HAP-1 (cell line): ENCODE data around the gene NUDT3.
"Not testable (repeated sequence)": the region's sequence is repeated elsewhere in the genome, so short reads cannot be mapped to it uniquely, and the experiment has no call there.

Source experiments
- DNase-seq, 2 experiments: peaks; one replicate each; pipeline ENCODE4 v3.0.0-alpha.2; 2016 to 2020; ENCODE audit warnings: low spot score in 2 of 2
- H3K27me3 ChIP-seq: fragments of 250-450 bp; sonication (Bioruptor Pico); 2 replicates; pipeline ENCODE4 v1.5.1; 2020; ENCODE audit warnings: low read depth, mild to moderate bottlenecking, moderate library complexity
- H3K36me3 ChIP-seq: fragments of 250-450 bp; sonication (Bioruptor Pico); replicated peaks from 2 replicates; pipeline ENCODE4 v1.5.1; 2020; ENCODE audit warnings: mild to moderate bottlenecking
- H3K4me1 ChIP-seq: fragments of 250-450 bp; sonication (Bioruptor Pico); 2 replicates; pipeline ENCODE4 v1.5.1; 2020; ENCODE audit warnings: mild to moderate bottlenecking
- H3K4me3 ChIP-seq: fragments of 250-450 bp; sonication (Bioruptor Pico); 2 replicates; pipeline ENCODE4 v1.5.1; 2020; ENCODE audit warnings: mild to moderate bottlenecking, moderate library complexity
- H3K9me3 ChIP-seq: fragments of 250-450 bp; sonication (Bioruptor Pico); 2 replicates; pipeline ENCODE4 v1.5.1; 2020; ENCODE audit warnings: mild to moderate bottlenecking, moderate library complexity
- in situ Hi-C: fragments of 300-500 bp; cut with MboI; formaldehyde crosslinking; loops from 3 replicates; pipeline ENCODE4 v1.14.3; 2020; ENCODE audit warnings: low sequenced_read_pairs, inconsistent platforms, mixed read lengths

Gene NUDT3

GRCh38 chr6:34416877-34417371, 24.5 kb upstream of the NUDT3 start:
- peaks cover 73% of the 10 kb centered on the region for H3K36me3 ChIP-seq
- H3K4me3 ChIP-seq = no peak overlapping the region
- no peak for DNase-seq
- H3K9me3 ChIP-seq = no peaks in the 10 kb centered on the region
- H3K4me1 ChIP-seq = peaks cover 6% of the 10 kb centered on the region
- no peaks in the 10 kb centered on the region for H3K27me3 ChIP-seq
- in situ Hi-C loops = loop anchor here (5.0 kb wide), 1 partner anchor 170 kb away; the partner anchor contains the start of gene SMIM29

DNA sequence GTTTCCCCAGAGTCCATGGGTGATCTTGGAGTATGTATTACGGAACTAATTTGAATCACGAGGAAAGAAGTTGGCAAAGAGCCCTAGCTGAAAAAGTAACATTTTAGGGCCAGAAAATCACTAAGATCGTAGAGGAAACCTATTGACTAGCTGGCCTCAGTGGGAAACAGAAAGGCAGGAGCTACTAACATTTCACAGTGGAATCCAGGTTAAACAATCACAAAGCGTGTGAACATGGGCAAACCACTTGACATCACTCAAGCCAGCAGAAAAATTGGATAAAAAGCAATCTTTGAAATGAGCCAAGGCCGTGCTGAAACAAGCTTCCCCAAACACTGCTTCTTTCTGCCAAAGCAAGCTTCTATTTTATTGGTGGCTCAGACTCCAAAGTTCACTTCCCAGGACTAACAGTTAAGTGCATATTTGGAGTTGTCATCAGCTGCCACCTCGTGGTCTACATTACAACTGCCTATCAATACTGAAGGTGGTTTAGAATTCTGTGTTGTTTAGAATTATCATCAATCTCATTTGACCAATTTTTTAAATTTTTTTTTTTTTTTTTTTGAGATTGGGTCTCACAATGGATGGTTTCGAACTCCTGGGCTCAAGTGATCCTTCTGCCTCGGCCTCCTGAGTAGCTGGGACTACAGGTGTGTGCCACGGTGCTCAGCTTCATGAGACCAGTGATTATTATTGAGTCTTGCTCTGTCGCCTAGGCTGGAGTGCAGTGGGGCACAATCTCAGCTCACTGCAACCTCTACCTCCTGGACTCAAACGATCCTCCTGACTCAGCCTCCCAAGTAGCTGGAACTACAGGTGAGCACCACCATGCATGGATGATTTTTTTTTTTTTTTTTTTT, 22.8 kb upstream of the NUDT3 start:
- H3K36me3 ChIP-seq = peaks cover 59% of the 10 kb centered on the region

DNA sequence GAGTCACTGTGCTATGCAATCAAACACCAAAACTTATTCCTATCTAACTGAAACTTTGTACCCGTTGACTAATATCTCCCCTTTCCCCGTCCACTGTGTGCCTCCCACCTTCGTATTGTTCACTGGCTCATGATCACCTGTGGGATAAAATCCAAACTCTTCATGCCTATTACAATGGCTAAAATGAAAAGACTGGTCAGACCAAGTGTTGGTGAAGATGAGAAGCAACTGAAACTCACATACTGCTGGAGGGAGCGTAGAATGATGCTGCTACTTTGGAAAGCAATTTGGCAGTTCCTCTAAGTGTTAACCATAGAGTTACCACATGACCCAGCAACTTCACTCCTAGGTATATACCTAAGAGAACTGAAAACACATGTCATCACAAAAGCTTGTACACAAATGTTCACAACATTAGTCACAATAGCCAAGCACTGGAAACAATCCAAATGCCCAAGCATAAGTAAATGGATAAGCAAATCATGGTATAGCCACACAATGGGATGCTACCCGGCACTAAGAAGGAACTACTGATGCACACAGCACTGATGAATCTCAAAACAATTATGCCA, 20.3 kb upstream of the NUDT3 start:
- Histone ChIP-seq H3K9me3 (no peaks in the 10 kb centered on the region), H3K36me3 (peaks cover 34% of the 10 kb centered on the region), H3K4me1 (peaks cover 11% of the 10 kb centered on the region), H3K4me3 (no peak overlapping the region), H3K27me3 (no peaks in the 10 kb centered on the region)
- no peak for DNase-seq
- in situ Hi-C loops = no loop called here

More for the DNA sequence above, 22.8 kb upstream of the NUDT3 start:
- Histone ChIP-seq H3K9me3 (no peaks in the 10 kb centered on the region), H3K27me3 (no peaks in the 10 kb centered on the region), H3K4me3 (no peak overlapping the region), H3K4me1 (peaks cover 11% of the 10 kb centered on the region)
- in situ Hi-C loops = loop anchor here (5.0 kb wide), 1 partner anchor 168 kb away; the partner anchor contains the start of gene SMIM29
- peak; percentile 52 for DNase-seq

- Histone ChIP-seq H3K9me3 (no peaks in the 10 kb centered on the region), H3K27me3 (no peaks in the 10 kb centered on the region), H3K36me3 (peaks cover 27% of the 10 kb centered on the region), H3K4me1 (peaks cover 11% of the 10 kb centered on the region), H3K4me3 (no peak overlapping the region)
- DNase-seq = peak; percentile 76 to 84
- in situ Hi-C loops = no loop called here
Observed at GRCh38 chr6:34412016-34412415, 19.5 kb upstream of the NUDT3 start.

DNA sequence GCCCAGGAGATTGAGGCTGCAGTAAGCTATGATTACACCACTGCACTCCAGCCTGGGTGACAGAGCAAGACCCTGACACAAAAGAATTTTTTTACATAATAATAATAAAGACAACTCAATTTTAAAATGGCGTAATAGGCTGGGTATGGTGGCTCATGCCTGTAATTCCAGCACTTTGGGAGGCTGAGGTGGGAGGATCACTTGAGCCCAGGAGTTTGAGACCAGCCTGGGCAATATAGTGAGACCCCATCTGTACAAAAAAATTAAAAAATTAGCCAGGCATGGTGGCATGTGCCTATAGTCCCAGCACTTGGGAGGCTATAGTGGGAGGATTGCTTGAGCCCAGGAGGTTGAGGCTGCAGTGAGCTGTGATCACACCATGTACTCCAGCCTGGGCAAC, 15.4 kb upstream of the NUDT3 start:
- H3K9me3 ChIP-seq, H3K36me3 ChIP-seq, DNase-seq, H3K27me3 ChIP-seq, H3K4me3 ChIP-seq, in situ Hi-C loops: not testable (repeated sequence)
- peaks cover 11% of the 10 kb centered on the region for H3K4me1 ChIP-seq

DNA sequence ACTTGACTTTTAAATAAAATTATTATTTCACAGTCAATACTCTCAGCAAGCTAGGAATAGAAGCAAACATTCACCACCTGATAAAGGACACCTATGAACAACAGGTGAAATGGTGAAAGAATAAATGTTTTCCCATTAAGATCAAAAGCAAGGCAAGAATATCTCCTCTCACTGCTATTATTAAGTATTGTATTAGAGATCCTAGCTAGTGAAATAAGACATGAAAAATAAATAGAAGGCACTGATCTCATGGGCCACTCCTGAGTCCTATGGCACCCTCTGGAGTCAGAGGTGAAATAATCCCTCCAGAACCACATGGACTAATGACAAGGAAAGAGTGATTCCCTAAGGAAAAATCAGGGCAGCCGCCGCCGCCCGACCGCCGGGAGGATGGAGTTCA, 4.0 kb upstream of the NUDT3 start:
- in situ Hi-C loops = no loop called here
- Histone ChIP-seq H3K4me1 (peaks cover 14% of the 10 kb centered on the region), H3K4me3 (no peak overlapping the region), H3K36me3 (no peaks in the 10 kb centered on the region), H3K27me3 (no peaks in the 10 kb centered on the region), H3K9me3 (peaks cover 9% of the 10 kb centered on the region)
- no peak for DNase-seq

GRCh38 chr6:34393966-34394305, 1.5 kb upstream of the NUDT3 start:
- Histone ChIP-seq H3K9me3 (peaks cover 11% of the 10 kb centered on the region), H3K4me1 (peaks cover 17% of the 10 kb centered on the region), H3K27me3 (no peaks in the 10 kb centered on the region), H3K36me3 (no peaks in the 10 kb centered on the region), H3K4me3 (no peak overlapping the region)
- DNase-seq = no peak
- in situ Hi-C loops = no loop called here

DNA sequence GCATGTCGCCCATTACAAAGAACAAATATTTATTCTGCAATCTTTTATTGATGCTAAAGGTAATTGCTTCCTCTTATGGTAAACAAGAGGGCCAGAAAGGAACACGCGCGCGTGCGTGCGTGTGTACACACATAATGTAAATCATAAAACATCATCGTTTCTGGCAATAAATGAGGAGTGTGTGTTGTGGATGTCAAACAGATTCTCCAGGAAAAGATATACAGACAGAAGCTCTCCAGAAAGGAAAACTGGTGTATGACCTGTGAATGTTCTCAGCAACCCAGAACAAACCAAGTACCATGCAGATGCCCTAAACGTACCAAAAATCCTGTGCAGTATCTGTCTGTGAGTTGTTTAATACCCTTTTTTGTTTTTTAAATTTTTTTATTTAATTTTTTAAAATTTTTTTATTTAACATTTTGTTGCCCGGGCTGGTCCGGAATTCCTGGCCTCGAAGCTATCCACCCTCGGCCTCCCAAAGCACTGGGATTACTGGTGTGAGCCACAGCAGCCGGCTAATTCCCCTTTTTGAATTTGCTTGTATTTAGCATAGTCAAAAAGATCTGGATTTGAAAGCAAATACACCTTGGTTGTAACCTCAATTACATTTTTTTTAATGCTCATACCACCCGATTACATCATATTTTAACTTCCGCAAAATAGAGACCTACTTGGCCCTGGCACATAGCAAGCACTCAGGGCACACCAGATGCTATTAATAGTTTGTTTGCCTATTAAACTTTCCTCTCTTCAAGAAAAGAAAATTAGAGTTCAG, 909 bp upstream of the NUDT3 start:
- in situ Hi-C loops = no loop called here

GRCh38 chr6:34391786-34392496, 528 bp downstream of the NUDT3 start:
- Histone ChIP-seq H3K4me1 (peaks cover 20% of the 10 kb centered on the region), H3K36me3 (no peaks in the 10 kb centered on the region), H3K9me3 (peaks cover 11% of the 10 kb centered on the region), H3K4me3 (peak overlapping the region; percentile 61), H3K27me3 (no peaks in the 10 kb centered on the region)
- DNase-seq = peak; percentile 67 to 75
- in situ Hi-C loops = no loop called here

More for the DNA sequence above, 909 bp upstream of the NUDT3 start:
- no peaks in the 10 kb centered on the region for H3K36me3 ChIP-seq
- peak overlapping the region; percentile 61 for H3K4me3 ChIP-seq
- peaks cover 11% of the 10 kb centered on the region for H3K9me3 ChIP-seq
- peaks cover 17% of the 10 kb centered on the region for H3K4me1 ChIP-seq
- no peaks in the 10 kb centered on the region for H3K27me3 ChIP-seq
- DNase-seq = no peak

DNA sequence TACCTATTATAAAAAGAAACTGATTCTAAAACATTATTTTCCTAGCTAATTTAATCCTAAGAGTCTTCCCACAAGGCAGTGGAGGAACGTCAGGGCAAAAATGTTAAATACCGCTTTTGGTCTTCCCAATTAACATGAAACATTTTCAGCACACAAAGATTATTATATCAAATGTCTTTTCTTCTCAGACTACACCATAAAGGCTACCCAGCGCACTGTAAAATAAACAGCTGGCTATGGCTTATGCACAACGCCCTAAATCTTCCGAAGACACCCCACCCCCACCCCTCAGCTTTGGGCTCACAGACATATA, 1.0 kb downstream of the NUDT3 start:
- H3K27me3 ChIP-seq = no peaks in the 10 kb centered on the region
- no peak for DNase-seq
- peak overlapping the region; percentile 61 for H3K4me3 ChIP-seq
- peaks cover 9% of the 10 kb centered on the region for H3K9me3 ChIP-seq
- H3K4me1 ChIP-seq = peaks cover 22% of the 10 kb centered on the region
- in situ Hi-C loops = no loop called here
- no peaks in the 10 kb centered on the region for H3K36me3 ChIP-seq

- in situ Hi-C loops = no loop called here
- peaks cover 5% of the 10 kb centered on the region for H3K9me3 ChIP-seq
- H3K27me3 ChIP-seq = no peaks in the 10 kb centered on the region
- DNase-seq = peak; percentile 73 to 81
- peak overlapping the region; percentile 61 for H3K4me3 ChIP-seq
- H3K4me1 ChIP-seq = peaks cover 26% of the 10 kb centered on the region
- no peaks in the 10 kb centered on the region for H3K36me3 ChIP-seq
Observed at GRCh38 chr6:34390531-34391472, 1.7 kb downstream of the NUDT3 start.

DNA sequence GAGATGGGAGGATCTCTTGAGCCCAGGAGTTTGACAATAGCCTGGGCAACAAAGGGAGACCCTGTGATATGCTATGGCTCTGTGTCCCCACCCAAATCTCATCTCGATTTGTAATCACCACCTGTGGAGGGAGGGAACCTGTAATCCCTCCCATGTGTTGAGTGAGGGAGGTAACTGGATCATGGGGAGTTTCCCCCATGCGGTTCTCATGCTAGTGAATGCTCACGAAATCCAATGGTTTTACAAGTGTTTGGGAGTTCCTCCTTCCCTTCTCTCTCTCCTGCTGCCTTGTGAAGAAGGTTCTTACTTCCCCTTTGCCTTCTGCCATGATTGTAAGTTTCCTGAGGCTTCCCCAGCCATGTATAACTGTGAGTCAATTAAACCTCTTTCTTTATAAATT, 3.4 kb downstream of the NUDT3 start:
- Histone ChIP-seq H3K4me3 (no peak overlapping the region), H3K27me3 (no peaks in the 10 kb centered on the region), H3K4me1 (peaks cover 38% of the 10 kb centered on the region), H3K9me3 (0 out of 2 replicates have a peak, but pooled peaks cover 2% of the 10 kb centered on the region), H3K36me3 (no peaks in the 10 kb centered on the region)
- DNase-seq = no peak
- in situ Hi-C loops = no loop called here
